B cell (primary cell): Measurements from ENCODE around the gene GNE. TPM values are rescaled to one million over a fixed set of nuclear protein-coding genes. Genes with fewer than 3 reads are reported as not detected.

ENCODE experiments used
- ATAC-seq: fragments of 200-7000 bp; cut with Tn5 transposase; one replicate; pipeline ENCODE4 v1.10.0; 2021; ENCODE audit warnings: low read depth, mild to moderate bottlenecking, moderate number of reproducible peaks, moderate library complexity
- CTCF ChIA-PET: fragments of 350-600 bp; sonication (Branson Sonifier 250); formaldehyde crosslinking; loops from one replicate; lab custom pipeline; 2021; ENCODE audit warnings: antibody characterized with exemption, inconsistent platforms; lab: Charles Lee
- POLR2A ChIA-PET: fragments of 350-600 bp; sonication (Branson Sonifier 250); formaldehyde crosslinking; loops from one replicate; lab custom pipeline; 2021; ENCODE audit warnings: antibody characterized with exemption; lab: Charles Lee
- DNase-seq: peaks from one replicate; pipeline ENCODE4 v3.0.0; 2013
- H2AFZ ChIP-seq: 2 replicates; pipeline ENCODE4 v1.6.1; 2012; ENCODE audit warnings: mild to moderate bottlenecking, low read depth, low read length; ENCODE audit not compliant: insufficient read depth, poor library complexity, severe bottlenecking
- H3K27ac ChIP-seq, 2 donors: 1 replicate in 1 of 2; 2 replicates in 1 of 2; pipeline ENCODE4 v1.5.1; 2012 to 2013; ENCODE audit warnings: low read length in 2 of 2, mild to moderate bottlenecking in 2 of 2, moderate library complexity in 1 of 2
- H3K27me3 ChIP-seq, 4 experiments: fragments of 200-600 bp in 1 of 4; sonication (generic) in 1 of 4; replicated peaks in 1 of 4; 1 replicate in 2 of 4; 2 replicates in 2 of 4; pipeline versions ENCODE4 v1.6.1 to v1.7.0; 2013 to 2016; ENCODE audit warnings: low read length in 3 of 4, mild to moderate bottlenecking in 2 of 4, mixed read lengths in 1 of 4, moderate library complexity in 1 of 4; ENCODE audit not compliant: insufficient read depth in 4 of 4, control insufficient read depth in 3 of 4; ENCODE audit errors: control extremely low read depth in 1 of 4
- H3K36me3 ChIP-seq, 2 experiments: replicated peaks in 1 of 2; 1 replicate in 1 of 2; 2 replicates in 1 of 2; pipeline versions ENCODE4 v1.6.1 to v1.7.1; 2013; ENCODE audit warnings: low read length in 1 of 2; ENCODE audit not compliant: insufficient read depth in 2 of 2, control insufficient read depth in 1 of 2; ENCODE audit errors: control extremely low read depth in 1 of 2, extremely low read depth in 1 of 2
- H3K4me1 ChIP-seq, 2 donors: fragments of 200-600 bp in 1 of 2; sonication (generic) in 1 of 2; 1 replicate in 1 of 2; 2 replicates in 1 of 2; pipeline versions ENCODE4 v1.5.1 to v1.6.1; 2013 to 2017; ENCODE audit warnings: low read length in 2 of 2; ENCODE audit not compliant: control insufficient read depth in 2 of 2, insufficient read depth in 2 of 2
- H3K4me2 ChIP-seq: replicated peaks from 2 replicates; pipeline ENCODE3; 2012; ENCODE audit warnings: mild to moderate bottlenecking, low read depth, low read length; ENCODE audit not compliant: poor library complexity, severe bottlenecking
- H3K4me3 ChIP-seq, 5 experiments: fragments of 200-600 bp in 1 of 5; sonication (generic) in 1 of 5; 1 replicate in 3 of 5; 2 replicates in 2 of 5; pipeline versions ENCODE4 v1.5.1 to v1.7.0; 2011 to 2016; ENCODE audit warnings: low read length in 4 of 5, mild to moderate bottlenecking in 4 of 5, low read depth in 2 of 5, control low read depth in 1 of 5, moderate library complexity in 1 of 5; ENCODE audit not compliant: insufficient read depth in 1 of 5; ENCODE audit errors: control extremely low read depth in 1 of 5, extremely low read depth in 1 of 5
- H3K79me2 ChIP-seq: fragments of 200-600 bp; sonication (generic); one replicate; pipeline ENCODE4 v1.6.0; 2016; ENCODE audit warnings: low read length; ENCODE audit not compliant: control insufficient read depth, insufficient read depth
- H3K9ac ChIP-seq: fragments of 200-600 bp; sonication (generic); 2 replicates; pipeline ENCODE4 v1.6.1; 2017; ENCODE audit warnings: mild to moderate bottlenecking, low read length, moderate library complexity
- H3K9me3 ChIP-seq, 3 donors: one replicate each; pipeline versions ENCODE4 v1.6.1 to v1.7.1; 2013; ENCODE audit warnings: low read length in 2 of 3; ENCODE audit not compliant: control insufficient read depth in 2 of 3, insufficient read depth in 1 of 3; ENCODE audit errors: control extremely low read depth in 1 of 3
- H4K20me1 ChIP-seq: 2 replicates; pipeline ENCODE4 v1.6.0; 2012; ENCODE audit warnings: mild to moderate bottlenecking, low read length; ENCODE audit not compliant: insufficient read depth, control insufficient read depth, poor library complexity, severe bottlenecking
- H3K27ac Mint-ChIP-seq: one replicate; pipeline ENCODE4 v1.8.0; 2021; ENCODE audit warnings: mixed read lengths
- H3K27me3 Mint-ChIP-seq: one replicate; pipeline ENCODE4 v1.8.0; 2021; ENCODE audit warnings: mixed read lengths
- H3K4me1 Mint-ChIP-seq: one replicate; pipeline ENCODE4 v1.8.0; 2021; ENCODE audit warnings: mixed read lengths
- H3K4me3 Mint-ChIP-seq: one replicate; pipeline ENCODE4 v1.8.0; 2021; ENCODE audit warnings: mixed read lengths
- H3K9me3 Mint-ChIP-seq: one replicate; pipeline ENCODE4 v1.8.0; 2022; ENCODE audit warnings: mixed read lengths; ENCODE audit not compliant: insufficient read depth
- EZH2 ChIP-seq: IDR thresholded peaks from 2 replicates; pipeline ENCODE4 v1.6.1; 2012; ENCODE audit warnings: borderline replicate concordance, low read depth, mild to moderate bottlenecking, moderate library complexity, low read length; ENCODE audit not compliant: insufficient read depth, poor library complexity, severe bottlenecking
- WGBS: methylation state at CpG from one replicate; pipeline ENCODE4 v1.1.5; 2013; ENCODE audit warnings: missing lambda C conversion rate; ENCODE audit not compliant: insufficient coverage; 5-methylcytosine and 5-hydroxymethylcytosine counted together
- intact Hi-C: fragments of 100-400 bp; cut with micrococcal nuclease; formaldehyde crosslinking; loops from one replicate; pipeline ENCODE4 v1.10.0; 2022
- polyA plus RNA-seq: library from polyadenylated mRNA; depleted of rRNA; stranded (reverse); fragments of >200 nt; gene quantifications from 2 replicates; pipeline ENCODE4 v1.2.3, GENCODE V29; 2012
- total RNA-seq, 2 donors: library from RNA; stranded (reverse); fragments of 120-200 nt in 1 of 2; gene quantifications; 1 replicate in 1 of 2; 2 replicates in 1 of 2; pipeline versions ENCODE4 v1.2.3 to v1.2.4, GENCODE V29; 2013 to 2022
- TF ChIP-seq, protein P1 (sequence below): fragments of 200-600 bp; IDR thresholded peaks from one replicate; pipeline ENCODE4 v1.8.0; 2022; ENCODE audit warnings: antibody characterized with exemption, mild to moderate bottlenecking

The GNE gene
- total and polyA plus RNA-seq, 2 donors (not counting 1 experiment from before 2014, with no cell fraction given), result 8.3 to 20.6 TPM

DNA sequence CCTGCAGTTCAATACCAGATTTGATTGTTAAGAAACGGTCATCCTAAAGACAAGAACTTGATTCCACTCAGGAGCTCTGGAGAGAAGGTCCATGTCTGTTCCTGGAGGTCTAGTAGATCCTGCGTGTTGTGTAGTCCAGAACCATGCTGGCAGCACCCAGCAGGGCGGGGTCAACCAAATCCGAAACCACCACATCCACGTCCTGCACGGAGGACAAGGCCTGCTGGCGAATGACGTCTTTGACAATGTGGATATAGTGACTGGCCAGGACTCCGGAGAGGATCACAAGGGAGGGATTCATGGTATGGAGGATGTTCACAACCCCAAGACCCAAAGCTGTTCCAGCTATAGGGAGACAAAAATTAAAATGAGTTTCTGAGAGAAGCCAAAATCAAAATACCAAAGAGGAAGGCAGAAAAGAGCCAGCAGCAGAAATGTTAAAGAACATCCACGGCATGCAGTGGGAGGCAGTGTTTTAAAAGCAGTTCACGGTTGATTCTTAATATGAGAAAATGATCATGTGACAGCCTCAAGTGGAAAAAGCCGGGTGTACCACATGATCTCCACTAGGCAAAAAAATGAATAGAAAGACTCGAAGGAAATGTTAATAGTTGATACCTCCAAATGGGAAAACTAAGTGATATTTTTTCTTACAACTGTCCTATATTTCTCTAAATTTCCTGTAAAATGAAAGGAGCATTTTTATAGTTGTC lies 40.8 kb downstream of the GNE start:
- Mint-ChIP-seq H3K27me3 (no peaks in the 10 kb centered on the region), H3K9me3 (peaks cover under 1% of the 10 kb centered on the region), H3K4me1 (peaks cover 9% of the 10 kb centered on the region), H3K4me3 (no peak overlapping the region), H3K27ac (no peak overlapping the region)
- no peak overlapping the region for H3K4me3 ChIP-seq
- 80% methylated on average over 5 of the region's 13 CpGs for WGBS
- H4K20me1 ChIP-seq, result peaks cover 8% of the 10 kb centered on the region
- no peak overlapping the region for H2AFZ ChIP-seq
- H3K79me2 ChIP-seq, result peaks cover 4% of the 10 kb centered on the region
- ATAC-seq (no peak), DNase-seq (no peak)
- H3K9me3 ChIP-seq, result peaks cover 0 to 6% (median 1%) of the 10 kb centered on the region in 3 donors
- H3K4me2 ChIP-seq, result no peak overlapping the region
- intact Hi-C loops, result no loop called here
- H3K9ac ChIP-seq, result no peak overlapping the region
- no peaks in the 10 kb centered on the region for H3K4me1 ChIP-seq
- TF ChIP-seq EZH2, result no peak
- no peaks in the 10 kb centered on the region for H3K27me3 ChIP-seq
- H3K36me3 ChIP-seq, result peaks cover 1 to 77% of the 10 kb centered on the region in 2 experiments
- POLR2A ChIA-PET, result no interaction called here
- no peak overlapping the region for H3K27ac ChIP-seq
- CTCF ChIA-PET, result interaction anchor here (1.0 to 1.2 kb wide), 2 partner anchors 110 to 111 kb away, joined by 3 to 4 read pairs; no protein-coding TSS in a partner anchor

DNA sequence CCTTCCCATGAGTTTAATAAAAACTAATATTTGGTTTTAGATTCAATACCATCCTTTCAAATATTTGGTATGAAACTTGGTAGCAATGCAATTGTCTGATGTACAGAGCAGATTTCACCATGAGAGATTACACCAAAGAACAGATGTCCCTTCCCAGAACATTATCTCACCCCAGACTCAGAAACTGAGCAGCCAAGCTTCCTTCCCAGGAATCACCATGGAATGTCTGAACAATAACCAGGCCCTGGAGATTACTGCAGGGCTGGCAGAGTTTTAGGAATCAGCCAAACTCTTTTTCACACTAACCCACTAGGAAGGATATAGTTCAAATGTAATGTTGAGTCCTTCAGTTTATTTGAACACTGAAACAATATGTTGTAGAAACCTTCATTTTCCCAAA lies 43.7 kb downstream of the GNE start:
- Histone ChIP-seq H2AFZ (no peak overlapping the region), H3K9me3 (no peaks in the 10 kb centered on the region), H3K27ac (no peak overlapping the region), H3K27me3 (no peaks in the 10 kb centered on the region), H3K79me2 (peaks cover 11% of the 10 kb centered on the region), H3K4me2 (no peak overlapping the region), H3K9ac (no peak overlapping the region), H4K20me1 (peaks cover 35% of the 10 kb centered on the region), H3K4me3 (no peak overlapping the region), H3K36me3 (peaks cover 0 to 80% of the 10 kb centered on the region in 2 experiments), H3K4me1 (no peaks in the 10 kb centered on the region)
- peaks cover 9% of the 10 kb centered on the region for H3K4me1 Mint-ChIP-seq
- intact Hi-C loops, result no loop called here
- DNase-seq (no peak), ATAC-seq (no peak)
- TF ChIP-seq, protein P1, sequence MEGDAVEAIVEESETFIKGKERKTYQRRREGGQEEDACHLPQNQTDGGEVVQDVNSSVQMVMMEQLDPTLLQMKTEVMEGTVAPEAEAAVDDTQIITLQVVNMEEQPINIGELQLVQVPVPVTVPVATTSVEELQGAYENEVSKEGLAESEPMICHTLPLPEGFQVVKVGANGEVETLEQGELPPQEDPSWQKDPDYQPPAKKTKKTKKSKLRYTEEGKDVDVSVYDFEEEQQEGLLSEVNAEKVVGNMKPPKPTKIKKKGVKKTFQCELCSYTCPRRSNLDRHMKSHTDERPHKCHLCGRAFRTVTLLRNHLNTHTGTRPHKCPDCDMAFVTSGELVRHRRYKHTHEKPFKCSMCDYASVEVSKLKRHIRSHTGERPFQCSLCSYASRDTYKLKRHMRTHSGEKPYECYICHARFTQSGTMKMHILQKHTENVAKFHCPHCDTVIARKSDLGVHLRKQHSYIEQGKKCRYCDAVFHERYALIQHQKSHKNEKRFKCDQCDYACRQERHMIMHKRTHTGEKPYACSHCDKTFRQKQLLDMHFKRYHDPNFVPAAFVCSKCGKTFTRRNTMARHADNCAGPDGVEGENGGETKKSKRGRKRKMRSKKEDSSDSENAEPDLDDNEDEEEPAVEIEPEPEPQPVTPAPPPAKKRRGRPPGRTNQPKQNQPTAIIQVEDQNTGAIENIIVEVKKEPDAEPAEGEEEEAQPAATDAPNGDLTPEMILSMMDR, result no peak
- TF ChIP-seq EZH2, result no peak
- ChIA-PET CTCF (no interaction called here), POLR2A (no interaction called here)
- H3K9me3 Mint-ChIP-seq, result no peaks in the 10 kb centered on the region
- H3K27me3 Mint-ChIP-seq, result no peaks in the 10 kb centered on the region
- H3K27ac Mint-ChIP-seq, result no peak overlapping the region
- H3K4me3 Mint-ChIP-seq, result no peak overlapping the region
